K562 (cell line): ENCODE results near the gene NECAB3. TPM values are rescaled to one million over a fixed set of nuclear protein-coding genes. Genes with fewer than 3 reads are reported as not detected.

Experiments
- ATAC-seq: fragments of 200-7000 bp; cut with Tn5 transposase; 3 replicates; pipeline ENCODE4 v1.9.1; 2020; ENCODE audit warnings: moderate library complexity
- BruUV-seq: library from RNA; stranded (reverse); fragments of 400-500 nt; replicated peaks from 2 replicates; lab custom pipeline; 2021; lab: Mats Ljungman, UMichigan
- CTCF ChIA-PET: fragments of 300-600 bp; formaldehyde crosslinking; extraction: SDS; loops from one replicate; lab custom pipeline; 2021; ENCODE audit warnings: low intra/inter-chr PET ratio; lab: Yijun Ruan, JAX
- POLR2A ChIA-PET: fragments of 300-600, 350-650 bp; sonication (Branson Sonifier 250); formaldehyde crosslinking; extraction: SDS; loops from one replicate; lab custom pipeline; 2021; ENCODE audit warnings: antibody characterized with exemption, inconsistent platforms; lab: Yijun Ruan, JAX
- DNase-seq, 4 experiments: peaks; one replicate each; pipeline versions ENCODE4 v3.0.0 to v3.0.0-alpha.2; 2011 to 2018; ENCODE audit warnings: low spot score in 3 of 4, mixed read lengths in 3 of 4; ENCODE audit errors: extremely low read depth in 1 of 4
- FAIRE-seq: peaks from 2 replicates; lab custom pipeline; 2011; peaks lifted over from hg19 to GRCh38; lab: Jason Lieb, UNC
- H2AFZ ChIP-seq: 2 replicates; pipeline ENCODE4 v1.6.0; 2011; ENCODE audit warnings: low read depth, low read length, control low read depth, inconsistent platforms
- H3K27ac ChIP-seq: fragments of 200-600 bp; 3 replicates; pipeline ENCODE4 v1.8.0; 2011; ENCODE audit warnings: low read depth, mild to moderate bottlenecking, control low read depth, inconsistent platforms, low read length, moderate library complexity, mixed read lengths; ENCODE audit errors: extremely low read depth
- H3K27me3 ChIP-seq, 2 experiments: fragments of 300-600 bp in 1 of 2; 2 replicates in 1 of 2; 3 replicates in 1 of 2; pipeline versions ENCODE4 v1.6.0 to v1.8.0; 2011; ENCODE audit warnings: inconsistent platforms in 2 of 2, low read length in 2 of 2, mild to moderate bottlenecking in 1 of 2, mixed read lengths in 1 of 2, moderate library complexity in 1 of 2; ENCODE audit not compliant: control insufficient read depth in 2 of 2, insufficient read depth in 2 of 2
- H3K36me3 ChIP-seq: fragments of 300-600 bp; 3 replicates; pipeline ENCODE4 v1.8.0; 2011; ENCODE audit warnings: mild to moderate bottlenecking, low read length, inconsistent platforms; ENCODE audit not compliant: control insufficient read depth, insufficient read depth
- H3K4me1 ChIP-seq, 2 experiments: fragments of 200-600 bp in 1 of 2; replicated peaks in 1 of 2; 2 replicates in 1 of 2; 3 replicates in 1 of 2; pipeline versions ENCODE4 v1.5.1 to v1.8.0; 2011; ENCODE audit warnings: inconsistent platforms in 2 of 2, low read length in 2 of 2, mild to moderate bottlenecking in 1 of 2, mixed read lengths in 1 of 2, moderate library complexity in 1 of 2; ENCODE audit not compliant: control insufficient read depth in 2 of 2, insufficient read depth in 2 of 2
- H3K4me2 ChIP-seq: 2 replicates; pipeline ENCODE4 v1.6.1; 2011; ENCODE audit warnings: low read length, control low read depth, inconsistent platforms, mixed read lengths; ENCODE audit not compliant: insufficient read depth
- H3K4me3 ChIP-seq: fragments of 200-600 bp; sonication (generic), shearing (Covaris generic); 2 replicates; pipeline ENCODE4 v1.5.1; 2016; ENCODE audit warnings: control low read depth, inconsistent platforms
- H3K79me2 ChIP-seq: fragments of 200-600 bp; 3 replicates; pipeline ENCODE4 v1.8.0; 2011; ENCODE audit warnings: low read length, inconsistent platforms; ENCODE audit not compliant: control insufficient read depth, insufficient read depth
- H3K9ac ChIP-seq, 2 experiments: 2 replicates each; pipeline versions ENCODE4 v1.6.0 to v1.6.1; 2011; ENCODE audit warnings: low read depth in 2 of 2, low read length in 2 of 2, control low read depth in 1 of 2, inconsistent platforms in 1 of 2, mild to moderate bottlenecking in 1 of 2, mixed read lengths in 1 of 2; ENCODE audit not compliant: insufficient read depth in 1 of 2
- H3K9me1 ChIP-seq: one replicate; pipeline ENCODE4 v1.6.0; 2011; ENCODE audit warnings: inconsistent platforms, mild to moderate bottlenecking, low read length, moderate library complexity; ENCODE audit not compliant: control insufficient read depth, insufficient read depth
- H3K9me3 ChIP-seq: replicated peaks from 2 replicates; pipeline ENCODE4 v1.5.1; 2011; ENCODE audit warnings: low read depth, low read length, inconsistent platforms; ENCODE audit not compliant: control insufficient read depth, insufficient read depth
- H4K20me1 ChIP-seq: replicated peaks from 2 replicates; pipeline ENCODE4 v1.6.1; 2011; ENCODE audit warnings: low read length, inconsistent platforms, mixed read lengths; ENCODE audit not compliant: control insufficient read depth, insufficient read depth
- CTBP1 ChIP-seq: fragments of 450-650 bp; IDR thresholded peaks from 2 replicates; pipeline ENCODE4 v1.6.1; 2016; ENCODE audit warnings: borderline replicate concordance
- FOSL1 ChIP-seq: fragments of 200-800 bp; sonication (Bioruptor generic); conservative IDR thresholded peaks from 2 replicates; pipeline ENCODE4 v1.6.1; 2016; ENCODE audit warnings: missing genetic modification characterization, missing compliant biosample characterization
- GATAD2B ChIP-seq: fragments of 450-650 bp; IDR thresholded peaks from 2 replicates; pipeline ENCODE4 v1.6.1; 2017; ENCODE audit warnings: mild to moderate bottlenecking, borderline replicate concordance
- HNRNPLL ChIP-seq: fragments of 200-400 bp; formaldehyde crosslinking; IDR thresholded peaks from 2 replicates; pipeline ENCODE4 v1.6.1; 2017; ENCODE audit warnings: low read length, low read depth, mild to moderate bottlenecking; ENCODE audit not compliant: poor library complexity, severe bottlenecking
- L3MBTL2 ChIP-seq: fragments of 450-650 bp; IDR thresholded peaks from 2 replicates; pipeline ENCODE4 v1.6.1; 2016; ENCODE audit warnings: mild to moderate bottlenecking, moderate library complexity
- LCOR ChIP-seq: sonication (generic); formaldehyde crosslinking; IDR thresholded peaks from 2 replicates; pipeline ENCODE4 v1.8.0; 2022; ENCODE audit warnings: mild to moderate bottlenecking, missing genetic modification reagents
- MYNN ChIP-seq, 2 experiments: sonication (generic); formaldehyde crosslinking in 1 of 2; IDR thresholded peaks; 2 replicates each; pipeline versions ENCODE4 v1.5.0 to v1.6.1; 2016 to 2020; ENCODE audit warnings: antibody characterized with exemption in 1 of 2, missing genetic modification reagents in 1 of 2
- POLR2A ChIP-seq: fragments of 450-650 bp; conservative IDR thresholded peaks from 2 replicates; pipeline ENCODE4 v1.6.1; 2016
- POLR2G ChIP-seq: fragments of 200-400 bp; formaldehyde crosslinking; IDR thresholded peaks from 2 replicates; pipeline ENCODE4 v1.6.1; 2017; ENCODE audit warnings: low read depth, mild to moderate bottlenecking, antibody characterized with exemption, low read length, moderate library complexity
- SMC3 ChIP-seq: conservative IDR thresholded peaks from 2 replicates; pipeline ENCODE4 v1.6.1; 2011; ENCODE audit warnings: low read depth, low read length, improper control_type of control experiment; ENCODE audit not compliant: insufficient read depth
- SNIP1 ChIP-seq: fragments of 450-650 bp; IDR thresholded peaks from 2 replicates; pipeline ENCODE4 v1.7.1; 2017; ENCODE audit warnings: low read depth, mild to moderate bottlenecking
- ZBTB7A ChIP-seq: IDR thresholded peaks from 2 replicates; pipeline ENCODE4 v1.6.1; 2011; ENCODE audit warnings: low read depth, mild to moderate bottlenecking, low read length, moderate library complexity, borderline replicate concordance; ENCODE audit not compliant: control insufficient read depth
- ZNF175 ChIP-seq: fragments of 200-800 bp; sonication (Bioruptor generic); IDR thresholded peaks from 2 replicates; pipeline ENCODE4 v1.6.1; 2016; ENCODE audit warnings: low read depth, mild to moderate bottlenecking, missing genetic modification characterization, missing compliant biosample characterization
- ZNF217 ChIP-seq: sonication (generic); formaldehyde crosslinking; IDR thresholded peaks from 2 replicates; pipeline ENCODE4 v1.8.0; 2022; ENCODE audit warnings: mild to moderate bottlenecking, missing genetic modification reagents
- WGBS: fragments of 100-300 bp; shearing (Covaris generic); methylation state at CpG from one replicate; pipeline ENCODE4 v1.1.6; 2016; ENCODE audit warnings: low coverage, mixed read lengths; ENCODE audit not compliant: insufficient coverage; ENCODE audit errors: missing lambda C conversion rate; 5-methylcytosine and 5-hydroxymethylcytosine counted together
- in situ Hi-C: fragments of 300-500 bp; cut with MboI; formaldehyde crosslinking; loops from 4 replicates; pipeline ENCODE4 v1.15.0; 2018; ENCODE audit warnings: inconsistent platforms, mixed read lengths
- intact Hi-C: fragments of 100-400 bp; cut with micrococcal nuclease; formaldehyde crosslinking; loops from 2 replicates; pipeline ENCODE4 v1.14.2; 2022
- polyA plus RNA-seq, 8 experiments: library from polyadenylated mRNA; depleted of rRNA in 4 of 8; stranded (reverse) in 5 of 8; unstranded in 3 of 8; fragments of >200 nt; fragmentation: Nextera tagmentation in 2 of 8; fragmentation: Illumina TruSeq in 1 of 8; extraction: Ambion mirVana in 2 of 8; extraction: Trizol in 1 of 8; gene quantifications; 2 replicates each; pipeline versions ENCODE4 v1.2.1 to v1.2.3, GENCODE V29; 2011 to 2014; ENCODE audit warnings: inconsistent platforms in 1 of 8, missing spikeins in 1 of 8
- total RNA-seq, 7 experiments: library from RNA; depleted of rRNA in 6 of 7; stranded (reverse); fragments of >200 nt in 6 of 7; fragmentation: Illumina TruSeq in 2 of 7; extraction: Trizol in 2 of 7; gene quantifications; 2 replicates each; pipeline versions ENCODE4 v1.2.1 to v1.2.3, GENCODE V29; 2011 to 2021; ENCODE audit warnings: low replicate concordance in 1 of 7
- TF ChIP-seq, protein P1 (sequence below): sonication (generic); formaldehyde crosslinking; IDR thresholded peaks from 2 replicates; pipeline ENCODE4 v1.8.1; 2023; ENCODE audit warnings: mild to moderate bottlenecking, missing genetic modification reagents, moderate library complexity
- TF ChIP-seq, protein P2 (sequence below): sonication (generic); formaldehyde crosslinking; IDR thresholded peaks from 2 replicates; pipeline ENCODE4 v1.8.1; 2023; ENCODE audit warnings: mild to moderate bottlenecking, missing genetic modification reagents

Gene NECAB3
- total and polyA plus RNA-seq, 9 of the 15 experiments (the other 6 are each of a cell fraction or from before 2014, with no cell fraction given): 0.94 to 63.3 (median 31.5) TPM

- CTCF ChIA-PET: interaction anchor here (0.7 kb wide), 1 partner anchor 65 kb away, joined by 3 read pairs; the partner anchor contains the start of gene ZNF341
- 25% methylated on average over 38 of the region's 50 CpGs for WGBS
- peak; percentile 82 to 98 (median 88) for DNase-seq
- Histone ChIP-seq H3K4me2 (peak within 1 kb of the TSS; percentile 61), H3K79me2 (peaks cover 26% of the 10 kb centered on the region), H3K9ac (peak within 1 kb of the TSS; percentile 12 to 84; a peak in 2 of 4 replicates), H4K20me1 (peaks cover under 1% of the 10 kb centered on the region; the same call in 1 of the 2 replicates), H3K4me3 (no peak within 1 kb of the TSS), H3K36me3 (peaks cover 46% of the 10 kb centered on the region; the same call in 2 of the 3 replicates), H3K4me1 (peaks cover 21 to 63% of the 10 kb centered on the region in 2 experiments; a peak in 4 of 5 replicates), H3K9me1 (no peaks in the 10 kb centered on the region), H3K27me3 (no peaks in the 10 kb centered on the region), H2AFZ (no peak within 1 kb of the TSS), H3K9me3 (no peaks in the 10 kb centered on the region), H3K27ac (peak within 1 kb of the TSS; percentile 41; the same call in 2 of the 3 replicates)
- in situ Hi-C loops (loop anchor here (5.0 kb wide), 1 partner anchor 61 kb away; no protein-coding TSS in a partner anchor), intact Hi-C loops (loop anchor here (2.0 kb wide), 1 partner anchor 66 kb away; no protein-coding TSS in a partner anchor)
- peak; percentile 99 for FAIRE-seq
- POLR2A ChIA-PET: interaction anchor here (0.5 to 5.4 kb wide), 10 partner anchors 8 to 242 kb away, joined by 3 to 51 read pairs (median 4); partner anchors contain the start of gene PXMP4
- peak; percentile 89 for ATAC-seq
- BruUV-seq: no TSS peak
- TF ChIP-seq LCOR (CRISPR knock-in tag) (peak; percentile 35; the same call in 1 of the 2 replicates), L3MBTL2 (peak; percentile 78; the same call in 1 of the 2 replicates), GATAD2B (no peak), FOSL1 (tag) (0 out of 2 replicates have a peak, but pooled peaks have one; percentile 15), ZBTB7A (no peak), MYNN (IDR thresholded peaks at IDR 0.05) (no peak), MYNN (CRISPR knock-in tag; IDR thresholded peaks at IDR 0.05) (no peak), SMC3 (peak; percentile 32; the same call in 1 of the 2 replicates), ZNF217 (CRISPR knock-in tag) (no peak), ZNF175 (CRISPR knock-in tag) (no peak), POLR2G (peak; percentile 69), SNIP1 (no peak), CTBP1 (peak; percentile 74; the same call in 1 of the 2 replicates), POLR2A (peak; percentile 47; the same call in 1 of the 2 replicates), HNRNPLL (peak; percentile 48)
- TF ChIP-seq, protein P1, sequence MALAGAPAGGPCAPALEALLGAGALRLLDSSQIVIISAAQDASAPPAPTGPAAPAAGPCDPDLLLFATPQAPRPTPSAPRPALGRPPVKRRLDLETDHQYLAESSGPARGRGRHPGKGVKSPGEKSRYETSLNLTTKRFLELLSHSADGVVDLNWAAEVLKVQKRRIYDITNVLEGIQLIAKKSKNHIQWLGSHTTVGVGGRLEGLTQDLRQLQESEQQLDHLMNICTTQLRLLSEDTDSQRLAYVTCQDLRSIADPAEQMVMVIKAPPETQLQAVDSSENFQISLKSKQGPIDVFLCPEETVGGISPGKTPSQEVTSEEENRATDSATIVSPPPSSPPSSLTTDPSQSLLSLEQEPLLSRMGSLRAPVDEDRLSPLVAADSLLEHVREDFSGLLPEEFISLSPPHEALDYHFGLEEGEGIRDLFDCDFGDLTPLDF (CRISPR knock-in tag): 0 out of 2 replicates have a peak, but pooled peaks have one; percentile 67
- TF ChIP-seq, protein P2, sequence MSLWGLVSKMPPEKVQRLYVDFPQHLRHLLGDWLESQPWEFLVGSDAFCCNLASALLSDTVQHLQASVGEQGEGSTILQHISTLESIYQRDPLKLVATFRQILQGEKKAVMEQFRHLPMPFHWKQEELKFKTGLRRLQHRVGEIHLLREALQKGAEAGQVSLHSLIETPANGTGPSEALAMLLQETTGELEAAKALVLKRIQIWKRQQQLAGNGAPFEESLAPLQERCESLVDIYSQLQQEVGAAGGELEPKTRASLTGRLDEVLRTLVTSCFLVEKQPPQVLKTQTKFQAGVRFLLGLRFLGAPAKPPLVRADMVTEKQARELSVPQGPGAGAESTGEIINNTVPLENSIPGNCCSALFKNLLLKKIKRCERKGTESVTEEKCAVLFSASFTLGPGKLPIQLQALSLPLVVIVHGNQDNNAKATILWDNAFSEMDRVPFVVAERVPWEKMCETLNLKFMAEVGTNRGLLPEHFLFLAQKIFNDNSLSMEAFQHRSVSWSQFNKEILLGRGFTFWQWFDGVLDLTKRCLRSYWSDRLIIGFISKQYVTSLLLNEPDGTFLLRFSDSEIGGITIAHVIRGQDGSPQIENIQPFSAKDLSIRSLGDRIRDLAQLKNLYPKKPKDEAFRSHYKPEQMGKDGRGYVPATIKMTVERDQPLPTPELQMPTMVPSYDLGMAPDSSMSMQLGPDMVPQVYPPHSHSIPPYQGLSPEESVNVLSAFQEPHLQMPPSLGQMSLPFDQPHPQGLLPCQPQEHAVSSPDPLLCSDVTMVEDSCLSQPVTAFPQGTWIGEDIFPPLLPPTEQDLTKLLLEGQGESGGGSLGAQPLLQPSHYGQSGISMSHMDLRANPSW: 0 out of 2 replicates have a peak, but pooled peaks have one; percentile 48
These were observed 7.7 kb downstream of the NECAB3 start, which contains the start of gene ACTL10 for GRCh38 chr20:33666293-33667244. Gene ACTL10, plus strand, starts transcription at chr20:33666943. Its CDS starts 555 bp downstream, at chr20:33667498.
